ENCODE data around the gene PLOD2.
"Not testable (repeated sequence)": the region's sequence is repeated elsewhere in the genome, so short reads cannot be mapped to it uniquely, and the experiment has no call there.

Gene PLOD2

DNA sequence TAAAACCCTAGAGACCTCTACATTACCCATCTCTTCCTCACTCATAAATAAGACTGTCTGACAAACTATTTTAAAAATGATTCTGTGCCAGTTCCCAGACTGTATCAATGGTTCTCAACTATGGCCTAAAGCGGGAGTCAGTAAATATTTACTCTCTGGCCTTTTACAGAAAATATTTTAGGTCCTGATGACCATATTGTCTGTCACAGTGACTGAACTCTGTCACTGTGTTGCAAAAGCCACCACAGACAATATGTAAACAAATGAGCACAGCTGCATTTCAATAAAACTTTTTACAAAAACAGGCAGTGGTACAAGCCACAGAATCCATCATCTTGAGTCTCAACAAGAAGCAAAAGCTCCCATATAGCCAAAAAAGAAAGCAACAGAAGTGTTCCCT is 45.4 kb downstream of the PLOD2 start:
- FAIRE-seq (no peak), DNase-seq (ENCODE audit: insufficient read length, low spot score) (no peak)
- TF ChIP-seq POLR2AphosphoS5 (IDR thresholded peaks at IDR 0.05; ENCODE audit: low read depth, low read length) (no peak), POU2F2 (IDR thresholded peaks at IDR 0.05; ENCODE audit: low read depth, low read length) (no peak), POLR2A (IDR thresholded peaks at IDR 0.05; ENCODE audit: low read depth, low read length) (no peak), PAX5 (IDR thresholded peaks at IDR 0.05; ENCODE audit: insufficient read depth, low read length, severe bottlenecking) (no peak), SPI1 (IDR thresholded peaks at IDR 0.05; ENCODE audit: low read depth, low read length) (no peak), TAF1 (IDR thresholded peaks at IDR 0.05; ENCODE audit: low read depth, low read length) (no peak)

- not testable (repeated sequence) for DNase-seq (ENCODE audit: insufficient read length, low spot score); FAIRE-seq
These were observed 47.2 kb downstream of the PLOD2 start for GRCh38 chr3:146113804-146114203.

DNA sequence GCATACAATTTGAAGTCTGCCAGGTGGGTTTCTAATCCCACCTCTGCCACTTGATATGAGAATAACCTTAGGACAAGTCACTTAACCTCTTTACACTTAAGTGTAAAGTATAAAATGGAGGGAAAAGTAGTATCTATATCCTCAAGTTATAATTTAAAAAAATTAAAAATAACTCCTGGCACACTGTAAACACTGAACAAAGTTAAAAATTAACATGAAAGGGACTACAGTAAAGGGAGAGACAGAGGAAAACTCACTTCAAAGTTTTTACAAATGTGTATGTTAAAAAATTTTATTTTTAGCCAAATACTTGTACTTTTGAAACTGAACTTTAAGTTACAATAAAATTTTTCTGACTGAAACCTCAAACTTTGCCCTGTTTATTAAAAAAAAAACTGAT is 49.6 kb downstream of the PLOD2 start:
- TF ChIP-seq POLR2A (IDR thresholded peaks at IDR 0.05; ENCODE audit: low read depth, low read length) (no peak), POLR2AphosphoS5 (IDR thresholded peaks at IDR 0.05; ENCODE audit: low read depth, low read length) (no peak)
- DNase-seq (ENCODE audit: insufficient read length, low spot score) (no peak), FAIRE-seq (no peak)

- FAIRE-seq = no peak
- TF ChIP-seq POU2F2 (IDR thresholded peaks at IDR 0.05; ENCODE audit: low read depth, low read length) (no peak), SPI1 (IDR thresholded peaks at IDR 0.05; ENCODE audit: low read depth, low read length) (no peak), POLR2A (IDR thresholded peaks at IDR 0.05; ENCODE audit: low read depth, low read length) (no peak), PAX5 (IDR thresholded peaks at IDR 0.05; ENCODE audit: insufficient read depth, low read length, severe bottlenecking) (no peak), TAF1 (IDR thresholded peaks at IDR 0.05; ENCODE audit: low read depth, low read length) (no peak), POLR2AphosphoS5 (IDR thresholded peaks at IDR 0.05; ENCODE audit: low read depth, low read length) (no peak)
These were observed 50.8 kb downstream of the PLOD2 start for GRCh38 chr3:146110161-146110560.

GRCh38 chr3:146106986-146107385 is 54.0 kb downstream of the PLOD2 start:
- DNase-seq (ENCODE audit: insufficient read length, low spot score) = no peak
- TF ChIP-seq SPI1 (IDR thresholded peaks at IDR 0.05; ENCODE audit: low read depth, low read length) (no peak), TAF1 (IDR thresholded peaks at IDR 0.05; ENCODE audit: low read depth, low read length) (no peak), POU2F2 (IDR thresholded peaks at IDR 0.05; ENCODE audit: low read depth, low read length) (no peak), POLR2AphosphoS5 (IDR thresholded peaks at IDR 0.05; ENCODE audit: low read depth, low read length) (no peak), PAX5 (IDR thresholded peaks at IDR 0.05; ENCODE audit: insufficient read depth, low read length, severe bottlenecking) (no peak), POLR2A (IDR thresholded peaks at IDR 0.05; ENCODE audit: low read depth, low read length) (no peak)
- no peak for FAIRE-seq

More at GRCh38 chr3:146110161-146110560, 50.8 kb downstream of the PLOD2 start:
- no peak for DNase-seq (ENCODE audit: insufficient read length, low spot score)

GRCh38 chr3:146104068-146104467 is 56.9 kb downstream of the PLOD2 start:
- DNase-seq (ENCODE audit: insufficient read length, low spot score) (no peak), FAIRE-seq (no peak)
- TF ChIP-seq POLR2A (IDR thresholded peaks at IDR 0.05; ENCODE audit: low read depth, low read length) = no peak
- no peak for TF ChIP-seq POU2F2 (IDR thresholded peaks at IDR 0.05; ENCODE audit: low read depth, low read length)
- no peak for TF ChIP-seq SPI1 (IDR thresholded peaks at IDR 0.05; ENCODE audit: low read depth, low read length)
- no peak for TF ChIP-seq PAX5 (IDR thresholded peaks at IDR 0.05; ENCODE audit: insufficient read depth, low read length, severe bottlenecking)
- no peak for TF ChIP-seq POLR2AphosphoS5 (IDR thresholded peaks at IDR 0.05; ENCODE audit: low read depth, low read length)

GRCh38 chr3:146102885-146103284 is 58.1 kb downstream of the PLOD2 start:
- FAIRE-seq (no peak), DNase-seq (ENCODE audit: insufficient read length, low spot score) (no peak)
- TF ChIP-seq TAF1 (IDR thresholded peaks at IDR 0.05; ENCODE audit: low read depth, low read length) (no peak), SPI1 (IDR thresholded peaks at IDR 0.05; ENCODE audit: low read depth, low read length) (no peak), PAX5 (IDR thresholded peaks at IDR 0.05; ENCODE audit: insufficient read depth, low read length, severe bottlenecking) (no peak), POLR2A (IDR thresholded peaks at IDR 0.05; ENCODE audit: low read depth, low read length) (no peak), POU2F2 (IDR thresholded peaks at IDR 0.05; ENCODE audit: low read depth, low read length) (no peak), POLR2AphosphoS5 (IDR thresholded peaks at IDR 0.05; ENCODE audit: low read depth, low read length) (no peak)

GRCh38 chr3:146101538-146101937 is 59.4 kb downstream of the PLOD2 start:
- TF ChIP-seq PAX5 (IDR thresholded peaks at IDR 0.05; ENCODE audit: insufficient read depth, low read length, severe bottlenecking) (no peak), POLR2AphosphoS5 (IDR thresholded peaks at IDR 0.05; ENCODE audit: low read depth, low read length) (no peak), SPI1 (IDR thresholded peaks at IDR 0.05; ENCODE audit: low read depth, low read length) (no peak)

GRCh38 chr3:146100825-146101444 is 60.0 kb downstream of the PLOD2 start:
- no peak for DNase-seq (ENCODE audit: insufficient read length, low spot score)
- FAIRE-seq = no peak
- TF ChIP-seq POLR2A (IDR thresholded peaks at IDR 0.05; ENCODE audit: low read depth, low read length) (no peak), PAX5 (IDR thresholded peaks at IDR 0.05; ENCODE audit: insufficient read depth, low read length, severe bottlenecking) (no peak), SPI1 (IDR thresholded peaks at IDR 0.05; ENCODE audit: low read depth, low read length) (no peak), TAF1 (IDR thresholded peaks at IDR 0.05; ENCODE audit: low read depth, low read length) (no peak), POU2F2 (IDR thresholded peaks at IDR 0.05; ENCODE audit: low read depth, low read length) (no peak), POLR2AphosphoS5 (IDR thresholded peaks at IDR 0.05; ENCODE audit: low read depth, low read length) (no peak)

More at GRCh38 chr3:146101538-146101937, 59.4 kb downstream of the PLOD2 start:
- no peak for DNase-seq (ENCODE audit: insufficient read length, low spot score)
- FAIRE-seq = no peak

- TF ChIP-seq POLR2AphosphoS5 (IDR thresholded peaks at IDR 0.05; ENCODE audit: low read depth, low read length) (no peak), TAF1 (IDR thresholded peaks at IDR 0.05; ENCODE audit: low read depth, low read length) (no peak), POU2F2 (IDR thresholded peaks at IDR 0.05; ENCODE audit: low read depth, low read length) (no peak), POLR2A (IDR thresholded peaks at IDR 0.05; ENCODE audit: low read depth, low read length) (no peak), SPI1 (IDR thresholded peaks at IDR 0.05; ENCODE audit: low read depth, low read length) (no peak), PAX5 (IDR thresholded peaks at IDR 0.05; ENCODE audit: insufficient read depth, low read length, severe bottlenecking) (no peak)
- DNase-seq (ENCODE audit: insufficient read length, low spot score) = no peak
- FAIRE-seq = no peak
These were observed 60.8 kb downstream of the PLOD2 start for GRCh38 chr3:146100180-146100579.
